Measurements from ENCODE around the gene DNAH11. TPM values are rescaled to one million over a fixed set of nuclear protein-coding genes. Genes with fewer than 3 reads are reported as not detected.
A peak's percentile ranks its signal among the peaks of the same experiment; 100 is the strongest.

Gene DNAH11
- total and polyA plus RNA-seq, 5 donors from 2014 or later, result 0.34 to 0.65 TPM; not detected in 3

GRCh38 chr7:21939858-21940372, 397.1 kb downstream of the DNAH11 start:
- H3K4me1 Mint-ChIP-seq, result peaks cover 26 to 71% (median 50%) of the 10 kb centered on the region in 4 donors
- H3K27me3 Mint-ChIP-seq, result no peaks in the 10 kb centered on the region
- H3K27ac Mint-ChIP-seq, result peak overlapping the region in 2 of 3 donors; percentile 62 to 68
- H3K27ac ChIP-seq (ENCODE audit: insufficient read depth, low read length, poor library complexity, severe bottlenecking), result no peak overlapping the region
- H3K4me3 ChIP-seq (ENCODE audit: low read depth, low read length), result no peak overlapping the region
- no peaks in the 10 kb centered on the region for H3K9me3 ChIP-seq (ENCODE audit: control insufficient read depth in 2 of 2, low read length in 2 of 2)
- DNase-seq, result no peak
- H3K36me3 Mint-ChIP-seq, result peaks cover 12% of the 10 kb centered on the region
- H3K36me3 ChIP-seq (ENCODE audit: control insufficient read depth, insufficient read depth, low read length), result no peaks in the 10 kb centered on the region
- peak overlapping the region in 2 of 4 donors; percentile 2 to 36 for H3K4me3 Mint-ChIP-seq
- peaks cover 0 to 4% (median 0%) of the 10 kb centered on the region in 7 donors for H3K9me3 Mint-ChIP-seq
- no peaks in the 10 kb centered on the region for H3K27me3 ChIP-seq (ENCODE audit: control insufficient read depth, insufficient read depth, low read length)
- ATAC-seq (ENCODE audit: low read depth in 2 of 2), result no peak
- H3K4me1 ChIP-seq (ENCODE audit: control insufficient read depth, insufficient read depth, low read length, poor library complexity, severe bottlenecking), result peaks cover 27% of the 10 kb centered on the region

GRCh38 chr7:21941611-21942141, 398.8 kb downstream of the DNAH11 start:
- Histone ChIP-seq H3K9me3 (ENCODE audit: control insufficient read depth in 2 of 2, low read length in 2 of 2) (no peaks in the 10 kb centered on the region), H3K4me3 (ENCODE audit: low read depth, low read length) (no peak overlapping the region), H3K36me3 (ENCODE audit: control insufficient read depth, insufficient read depth, low read length) (no peaks in the 10 kb centered on the region), H3K27ac (ENCODE audit: insufficient read depth, low read length, poor library complexity, severe bottlenecking) (no peak overlapping the region), H3K27me3 (ENCODE audit: control insufficient read depth, insufficient read depth, low read length) (no peaks in the 10 kb centered on the region), H3K4me1 (ENCODE audit: control insufficient read depth, insufficient read depth, low read length, poor library complexity, severe bottlenecking) (peaks cover 38% of the 10 kb centered on the region)
- H3K9me3 Mint-ChIP-seq, result peaks cover 0 to 2% (median 0%) of the 10 kb centered on the region in 7 donors
- H3K27me3 Mint-ChIP-seq, result no peaks in the 10 kb centered on the region
- peak overlapping the region; percentile 8 to 75 (median 31) for H3K4me3 Mint-ChIP-seq
- ATAC-seq (ENCODE audit: low read depth in 2 of 2), result peak; percentile 19 to 29
- peak overlapping the region in 1 of 3 donors; percentile 42 for H3K27ac Mint-ChIP-seq
- H3K36me3 Mint-ChIP-seq, result peaks cover 5% of the 10 kb centered on the region
- peaks cover 26 to 66% (median 48%) of the 10 kb centered on the region in 4 donors for H3K4me1 Mint-ChIP-seq
- DNase-seq, result peak in 2 of 3 donors; percentile 5 to 64

GRCh38 chr7:21942955-21943354, 400.1 kb downstream of the DNAH11 start:
- no peaks in the 10 kb centered on the region for H3K9me3 ChIP-seq (ENCODE audit: control insufficient read depth in 2 of 2, low read length in 2 of 2)
- no peak overlapping the region for H3K4me3 ChIP-seq (ENCODE audit: low read depth, low read length)
- Mint-ChIP-seq H3K9me3 (no peaks in the 10 kb centered on the region), H3K4me3 (peak overlapping the region; percentile 27 to 75 (median 58)), H3K27ac (no peak overlapping the region), H3K4me1 (peaks cover 22 to 76% (median 54%) of the 10 kb centered on the region in 4 donors), H3K36me3 (no peaks in the 10 kb centered on the region), H3K27me3 (peaks cover 6% of the 10 kb centered on the region)
- no peaks in the 10 kb centered on the region for H3K36me3 ChIP-seq (ENCODE audit: control insufficient read depth, insufficient read depth, low read length)
- no peak for DNase-seq
- no peaks in the 10 kb centered on the region for H3K27me3 ChIP-seq (ENCODE audit: control insufficient read depth, insufficient read depth, low read length)
- H3K27ac ChIP-seq (ENCODE audit: insufficient read depth, low read length, poor library complexity, severe bottlenecking), result no peak overlapping the region
- H3K4me1 ChIP-seq (ENCODE audit: control insufficient read depth, insufficient read depth, low read length, poor library complexity, severe bottlenecking), result peaks cover 38% of the 10 kb centered on the region
- ATAC-seq (ENCODE audit: low read depth in 2 of 2), result no peak

- H3K9me3 Mint-ChIP-seq, result no peaks in the 10 kb centered on the region
- DNase-seq (no peak), ATAC-seq (ENCODE audit: low read depth in 2 of 2) (no peak)
- no peaks in the 10 kb centered on the region for H3K27me3 ChIP-seq (ENCODE audit: control insufficient read depth, insufficient read depth, low read length)
- no peaks in the 10 kb centered on the region for H3K36me3 Mint-ChIP-seq
- H3K36me3 ChIP-seq (ENCODE audit: control insufficient read depth, insufficient read depth, low read length), result no peaks in the 10 kb centered on the region
- H3K4me3 ChIP-seq (ENCODE audit: low read depth, low read length), result peak overlapping the region; percentile 33
- H3K4me3 Mint-ChIP-seq, result peak overlapping the region; percentile 46 to 66 (median 54)
- no peak overlapping the region for H3K27ac Mint-ChIP-seq
- H3K4me1 Mint-ChIP-seq, result peaks cover 18 to 75% (median 53%) of the 10 kb centered on the region in 4 donors
- peaks cover 11% of the 10 kb centered on the region for H3K27me3 Mint-ChIP-seq
- H3K27ac ChIP-seq (ENCODE audit: insufficient read depth, low read length, poor library complexity, severe bottlenecking), result no peak overlapping the region
- no peaks in the 10 kb centered on the region for H3K9me3 ChIP-seq (ENCODE audit: control insufficient read depth in 2 of 2, low read length in 2 of 2)
- H3K4me1 ChIP-seq (ENCODE audit: control insufficient read depth, insufficient read depth, low read length, poor library complexity, severe bottlenecking), result peaks cover 38% of the 10 kb centered on the region
Measured at GRCh38 chr7:21943436-21943835, 400.6 kb downstream of the DNAH11 start.

GRCh38 chr7:21944616-21945453, 402.0 kb downstream of the DNAH11 start:
- H3K9me3 Mint-ChIP-seq, result no peaks in the 10 kb centered on the region
- Histone ChIP-seq H3K4me3 (ENCODE audit: low read depth, low read length) (peak overlapping the region; percentile 86), H3K27me3 (ENCODE audit: control insufficient read depth, insufficient read depth, low read length) (no peaks in the 10 kb centered on the region), H3K36me3 (ENCODE audit: control insufficient read depth, insufficient read depth, low read length) (no peaks in the 10 kb centered on the region), H3K4me1 (ENCODE audit: control insufficient read depth, insufficient read depth, low read length, poor library complexity, severe bottlenecking) (peaks cover 38% of the 10 kb centered on the region), H3K9me3 (ENCODE audit: control insufficient read depth in 2 of 2, low read length in 2 of 2) (no peaks in the 10 kb centered on the region), H3K27ac (ENCODE audit: insufficient read depth, low read length, poor library complexity, severe bottlenecking) (peak overlapping the region; percentile 29)
- ATAC-seq (ENCODE audit: low read depth in 2 of 2) (no peak), DNase-seq (peak in 2 of 3 donors; percentile 10 to 60)
- H3K36me3 Mint-ChIP-seq, result no peaks in the 10 kb centered on the region
- H3K4me3 Mint-ChIP-seq, result peak overlapping the region; percentile 81 to 95 (median 90)
- H3K4me1 Mint-ChIP-seq, result peaks cover 9 to 66% (median 43%) of the 10 kb centered on the region in 4 donors
- peak overlapping the region; percentile 45 to 87 (median 76) for H3K27ac Mint-ChIP-seq
- peaks cover 17% of the 10 kb centered on the region for H3K27me3 Mint-ChIP-seq

- Mint-ChIP-seq H3K27me3 (peaks cover 23% of the 10 kb centered on the region), H3K4me1 (peaks cover 9 to 59% (median 40%) of the 10 kb centered on the region in 4 donors), H3K27ac (peak within 1 kb of the TSS; percentile 43 to 76 (median 45)), H3K4me3 (peak within 1 kb of the TSS; percentile 81 to 95 (median 90)), H3K9me3 (no peaks in the 10 kb centered on the region), H3K36me3 (no peaks in the 10 kb centered on the region)
- Histone ChIP-seq H3K36me3 (ENCODE audit: control insufficient read depth, insufficient read depth, low read length) (no peaks in the 10 kb centered on the region), H3K27ac (ENCODE audit: insufficient read depth, low read length, poor library complexity, severe bottlenecking) (peak within 1 kb of the TSS; percentile 29), H3K27me3 (ENCODE audit: control insufficient read depth, insufficient read depth, low read length) (no peaks in the 10 kb centered on the region), H3K4me1 (ENCODE audit: control insufficient read depth, insufficient read depth, low read length, poor library complexity, severe bottlenecking) (peaks cover 31% of the 10 kb centered on the region), H3K4me3 (ENCODE audit: low read depth, low read length) (peak within 1 kb of the TSS; percentile 86), H3K9me3 (ENCODE audit: control insufficient read depth in 2 of 2, low read length in 2 of 2) (no peaks in the 10 kb centered on the region)
- peak; percentile 9 to 88 (median 62) for DNase-seq
- ATAC-seq (ENCODE audit: low read depth in 2 of 2), result peak; percentile 70
Measured at GRCh38 chr7:21945454-21946221, 402.8 kb downstream of the DNAH11 start, which contains the start of gene CDCA7L. Gene CDCA7L (minus strand): TSS chr7:21945899. CDS start chr7:21945804, 95 bp downstream.

GRCh38 chr7:21946222-21946709, 403.4 kb downstream of the DNAH11 start:
- Mint-ChIP-seq H3K36me3 (no peaks in the 10 kb centered on the region), H3K27ac (no peak overlapping the region), H3K9me3 (no peaks in the 10 kb centered on the region), H3K4me1 (peaks cover 9 to 55% (median 36%) of the 10 kb centered on the region in 4 donors), H3K27me3 (peaks cover 23% of the 10 kb centered on the region), H3K4me3 (peak overlapping the region; percentile 81 to 95 (median 86))
- no peak for DNase-seq
- no peaks in the 10 kb centered on the region for H3K36me3 ChIP-seq (ENCODE audit: control insufficient read depth, insufficient read depth, low read length)
- no peak overlapping the region for H3K4me3 ChIP-seq (ENCODE audit: low read depth, low read length)
- no peaks in the 10 kb centered on the region for H3K27me3 ChIP-seq (ENCODE audit: control insufficient read depth, insufficient read depth, low read length)
- no peak for ATAC-seq (ENCODE audit: low read depth in 2 of 2)
- peaks cover 30% of the 10 kb centered on the region for H3K4me1 ChIP-seq (ENCODE audit: control insufficient read depth, insufficient read depth, low read length, poor library complexity, severe bottlenecking)
- H3K27ac ChIP-seq (ENCODE audit: insufficient read depth, low read length, poor library complexity, severe bottlenecking), result no peak overlapping the region
- H3K9me3 ChIP-seq (ENCODE audit: control insufficient read depth in 2 of 2, low read length in 2 of 2), result no peaks in the 10 kb centered on the region

Measured in CD4-positive, CD25-positive, alpha-beta regulatory T cell (primary cell).